Activated effector memory CD4-positive, alpha-beta T cell treated with Interleukin-2 at 50 U/mL for 16 hours (primary cell): ENCODE results near the gene PCDHGB4.
"Not testable (repeated sequence)": the region's sequence is repeated elsewhere in the genome, so short reads cannot be mapped to it uniquely, and the experiment has no call there.

Experiments used
- DNase-seq: peaks from one replicate; pipeline ENCODE4 v3.0.0-alpha.2; 2020

The PCDHGB4 gene

GRCh38 chr5:141387557-141388311 lies at the start of gene PCDHGB4:
Gene PCDHGB4, plus strand, starts transcription at chr5:141387698. Its CDS starts 187 bp downstream, at chr5:141387885.
- not testable (repeated sequence) for DNase-seq

- no peak for DNase-seq
Measured at GRCh38 chr5:141338538-141339306, 48.8 kb upstream of the PCDHGB4 start, which contains the start of gene PCDHGA2. Gene PCDHGA2, plus strand, starts transcription at chr5:141338760.

- not testable (repeated sequence) for DNase-seq
Measured at GRCh38 chr5:141340781-141341354, 46.6 kb upstream of the PCDHGB4 start.

- DNase-seq: no peak
Measured at GRCh38 chr5:141342773-141343172, 44.7 kb upstream of the PCDHGB4 start.

- no peak for DNase-seq
Measured at GRCh38 chr5:141343242-141343952, 44.1 kb upstream of the PCDHGB4 start, which contains the start of gene PCDHGA3. Gene PCDHGA3, plus strand, starts transcription at chr5:141343829. Its CDS starts 205 bp downstream, at chr5:141344034.

GRCh38 chr5:141343953-141344463 lies 43.5 kb upstream of the PCDHGB4 start:
- no peak for DNase-seq

GRCh38 chr5:141345327-141345726 lies 42.2 kb upstream of the PCDHGB4 start:
- no peak for DNase-seq

GRCh38 chr5:141346017-141346416 lies 41.5 kb upstream of the PCDHGB4 start:
- not testable (repeated sequence) for DNase-seq

- peak; percentile 7 for DNase-seq
Measured at GRCh38 chr5:141349917-141350619, 37.4 kb upstream of the PCDHGB4 start, which contains the start of gene PCDHGB1. Gene PCDHGB1, plus strand, starts transcription at chr5:141350099. Its CDS starts 162 bp downstream, at chr5:141350261.

GRCh38 chr5:141351591-141351990 lies 35.9 kb upstream of the PCDHGB4 start:
- DNase-seq: no peak

- no peak for DNase-seq
Measured at GRCh38 chr5:141354900-141355469, 32.5 kb upstream of the PCDHGB4 start, which contains the start of gene PCDHGA4. Gene PCDHGA4, plus strand, starts transcription at chr5:141355021. Its CDS starts 87 bp downstream, at chr5:141355108.

- DNase-seq: no peak
Measured at GRCh38 chr5:141355641-141356040, 31.9 kb upstream of the PCDHGB4 start.

- no peak for DNase-seq
Measured at GRCh38 chr5:141356133-141356532, 31.4 kb upstream of the PCDHGB4 start.

- DNase-seq: no peak
Measured at GRCh38 chr5:141356950-141357349, 30.5 kb upstream of the PCDHGB4 start.

GRCh38 chr5:141359790-141360426 lies 27.6 kb upstream of the PCDHGB4 start, which contains the start of gene PCDHGB2:
Gene PCDHGB2, plus strand, starts transcription at chr5:141359994. Its CDS starts 142 bp downstream, at chr5:141360136.
- no peak for DNase-seq

GRCh38 chr5:141360685-141361084 lies 26.8 kb upstream of the PCDHGB4 start:
- DNase-seq: no peak

GRCh38 chr5:141362719-141363118 lies 24.8 kb upstream of the PCDHGB4 start:
- no peak for DNase-seq

GRCh38 chr5:141363952-141364660 lies 23.4 kb upstream of the PCDHGB4 start, which contains the start of gene PCDHGA5:
Gene PCDHGA5, plus strand, starts transcription at chr5:141364162. Its CDS starts 169 bp downstream, at chr5:141364331.
- DNase-seq: no peak

- no peak for DNase-seq
Measured at GRCh38 chr5:141366016-141366896, 21.2 kb upstream of the PCDHGB4 start.
